Activated B cell treated with CpG ODN at 0.5 μM for 24 hours (primary cell): ENCODE measurements around the gene PHF2. TPM values are rescaled to one million over a fixed set of nuclear protein-coding genes. Genes with fewer than 3 reads are reported as not detected.
A peak's percentile ranks its signal among the peaks of the same experiment; 100 is the strongest.

ENCODE experiments used
- ATAC-seq: fragments of 200-7000 bp; cut with Tn5 transposase; one replicate; pipeline ENCODE4 v1.10.0; 2021; ENCODE audit warnings: low read depth, mild to moderate bottlenecking, moderate library complexity
- CTCF ChIA-PET: fragments of 350-600 bp; sonication (Branson Sonifier 250); formaldehyde crosslinking; loops from one replicate; lab custom pipeline; 2021; ENCODE audit warnings: antibody characterized with exemption; lab: Charles Lee
- POLR2A ChIA-PET: fragments of 350-600 bp; sonication (Branson Sonifier 250); formaldehyde crosslinking; loops from one replicate; lab custom pipeline; 2021; ENCODE audit warnings: antibody characterized with exemption; lab: Charles Lee
- DNase-seq: peaks from one replicate; pipeline ENCODE4 v3.0.0; 2022
- H3K27ac Mint-ChIP-seq: one replicate; pipeline ENCODE4 v1.8.0; 2020; ENCODE audit warnings: mixed read lengths
- H3K27me3 Mint-ChIP-seq: one replicate; pipeline ENCODE4 v1.8.0; 2021; ENCODE audit warnings: mixed read lengths
- H3K36me3 Mint-ChIP-seq: one replicate; pipeline ENCODE4 v1.8.0; 2021; ENCODE audit warnings: low read depth, mixed read lengths
- H3K4me1 Mint-ChIP-seq: one replicate; pipeline ENCODE4 v1.8.0; 2021; ENCODE audit warnings: mixed read lengths
- H3K4me3 Mint-ChIP-seq: one replicate; pipeline ENCODE4 v1.8.0; 2020; ENCODE audit warnings: mild to moderate bottlenecking, mixed read lengths
- H3K9me3 Mint-ChIP-seq: one replicate; pipeline ENCODE4 v1.8.0; 2020; ENCODE audit warnings: mixed read lengths
- intact Hi-C: fragments of 100-400 bp; cut with micrococcal nuclease; formaldehyde crosslinking; loops from one replicate; pipeline ENCODE4 v1.15.1; 2024
- total RNA-seq: library from RNA; stranded (reverse); gene quantifications from 2 replicates; pipeline ENCODE4 v1.2.3, GENCODE V29; 2022
- TF ChIP-seq, protein P1 (sequence below): fragments of 200-600 bp; IDR thresholded peaks from one replicate; pipeline ENCODE4 v1.8.0; 2022; ENCODE audit warnings: antibody characterized with exemption, mild to moderate bottlenecking

The PHF2 gene
- total RNA-seq, 1 donor from 2014 or later = 18.2 TPM

DNA sequence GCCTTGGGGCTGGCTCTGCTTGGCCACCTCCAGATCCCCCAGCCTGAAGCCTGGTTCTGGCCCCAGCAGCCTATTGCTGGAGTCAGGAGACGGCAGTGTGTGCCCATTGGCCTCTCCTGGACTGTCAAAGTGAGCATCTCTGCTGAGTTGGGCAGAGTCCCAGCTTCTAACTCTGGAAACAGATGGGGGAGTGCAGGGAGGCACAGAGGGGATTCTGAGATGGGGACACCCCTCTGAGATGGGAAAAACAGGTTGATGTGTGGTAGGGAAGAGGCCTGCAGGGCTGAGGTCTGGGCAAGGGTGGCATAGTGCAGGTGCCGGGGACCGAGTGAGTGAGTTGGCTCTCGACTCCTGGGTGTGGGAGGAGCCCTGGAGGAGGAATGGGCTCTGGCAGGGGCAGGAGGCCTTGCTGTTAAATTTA is 27.5 kb downstream of the PHF2 start:
- CTCF ChIA-PET = no interaction called here
- Mint-ChIP-seq H3K4me3 (no peak overlapping the region), H3K4me1 (peaks cover 39% of the 10 kb centered on the region), H3K27me3 (no peaks in the 10 kb centered on the region), H3K9me3 (peaks cover 9% of the 10 kb centered on the region), H3K27ac (no peak overlapping the region), H3K36me3 (peaks cover 14% of the 10 kb centered on the region)
- ATAC-seq (no peak), DNase-seq (no peak)
- POLR2A ChIA-PET = no interaction called here
- TF ChIP-seq, protein P1, sequence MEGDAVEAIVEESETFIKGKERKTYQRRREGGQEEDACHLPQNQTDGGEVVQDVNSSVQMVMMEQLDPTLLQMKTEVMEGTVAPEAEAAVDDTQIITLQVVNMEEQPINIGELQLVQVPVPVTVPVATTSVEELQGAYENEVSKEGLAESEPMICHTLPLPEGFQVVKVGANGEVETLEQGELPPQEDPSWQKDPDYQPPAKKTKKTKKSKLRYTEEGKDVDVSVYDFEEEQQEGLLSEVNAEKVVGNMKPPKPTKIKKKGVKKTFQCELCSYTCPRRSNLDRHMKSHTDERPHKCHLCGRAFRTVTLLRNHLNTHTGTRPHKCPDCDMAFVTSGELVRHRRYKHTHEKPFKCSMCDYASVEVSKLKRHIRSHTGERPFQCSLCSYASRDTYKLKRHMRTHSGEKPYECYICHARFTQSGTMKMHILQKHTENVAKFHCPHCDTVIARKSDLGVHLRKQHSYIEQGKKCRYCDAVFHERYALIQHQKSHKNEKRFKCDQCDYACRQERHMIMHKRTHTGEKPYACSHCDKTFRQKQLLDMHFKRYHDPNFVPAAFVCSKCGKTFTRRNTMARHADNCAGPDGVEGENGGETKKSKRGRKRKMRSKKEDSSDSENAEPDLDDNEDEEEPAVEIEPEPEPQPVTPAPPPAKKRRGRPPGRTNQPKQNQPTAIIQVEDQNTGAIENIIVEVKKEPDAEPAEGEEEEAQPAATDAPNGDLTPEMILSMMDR = no peak
- intact Hi-C loops = no loop called here

DNA sequence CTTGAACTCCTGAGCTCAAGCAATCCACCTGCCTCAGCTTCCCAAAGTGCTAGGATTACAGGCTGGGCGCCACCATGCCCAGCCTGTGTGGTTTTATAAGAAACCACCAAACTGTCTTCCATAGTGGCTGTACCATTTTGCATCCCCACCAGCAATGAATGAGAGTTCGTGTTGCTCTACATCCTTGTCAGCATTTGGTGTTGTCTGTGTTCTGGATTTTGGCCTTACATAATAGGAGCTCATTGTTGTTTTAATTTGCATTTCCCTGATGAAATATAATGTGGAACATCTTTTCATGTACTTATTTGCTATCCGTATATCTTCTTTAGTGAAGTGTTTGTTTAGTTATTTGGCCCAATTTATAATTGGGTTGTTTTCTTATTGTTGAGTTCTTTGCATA is 29.8 kb downstream of the PHF2 start:
- no peak for DNase-seq
- TF ChIP-seq, protein P1 = no peak
- Mint-ChIP-seq H3K27ac (no peak overlapping the region), H3K27me3 (no peaks in the 10 kb centered on the region), H3K9me3 (peaks cover 20% of the 10 kb centered on the region), H3K36me3 (peaks cover 26% of the 10 kb centered on the region), H3K4me1 (peaks cover 16% of the 10 kb centered on the region), H3K4me3 (no peak overlapping the region)
- intact Hi-C loops = no loop called here
- ChIA-PET CTCF (no interaction called here), POLR2A (no interaction called here)
- ATAC-seq = no peak

DNA sequence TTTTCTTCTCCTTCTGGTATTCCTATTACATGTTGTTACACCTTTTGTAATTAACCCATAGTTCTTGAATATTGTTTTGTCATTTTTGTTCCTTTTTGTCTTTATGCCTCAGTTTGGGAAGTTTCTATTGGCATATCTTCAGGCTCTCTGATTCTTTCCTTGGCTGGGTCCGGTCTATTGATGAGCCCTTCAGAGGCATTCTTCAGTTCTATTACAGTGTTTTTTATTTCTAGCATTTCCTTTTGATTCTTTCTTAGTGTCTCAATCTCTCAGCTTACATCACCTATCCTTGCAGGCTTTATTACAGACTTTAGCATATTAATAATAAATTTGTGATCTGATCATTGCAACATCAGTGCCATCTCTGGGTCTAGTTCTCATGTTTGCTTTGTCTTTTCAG is 33.8 kb downstream of the PHF2 start:
- peaks cover 20% of the 10 kb centered on the region for H3K9me3 Mint-ChIP-seq

DNA sequence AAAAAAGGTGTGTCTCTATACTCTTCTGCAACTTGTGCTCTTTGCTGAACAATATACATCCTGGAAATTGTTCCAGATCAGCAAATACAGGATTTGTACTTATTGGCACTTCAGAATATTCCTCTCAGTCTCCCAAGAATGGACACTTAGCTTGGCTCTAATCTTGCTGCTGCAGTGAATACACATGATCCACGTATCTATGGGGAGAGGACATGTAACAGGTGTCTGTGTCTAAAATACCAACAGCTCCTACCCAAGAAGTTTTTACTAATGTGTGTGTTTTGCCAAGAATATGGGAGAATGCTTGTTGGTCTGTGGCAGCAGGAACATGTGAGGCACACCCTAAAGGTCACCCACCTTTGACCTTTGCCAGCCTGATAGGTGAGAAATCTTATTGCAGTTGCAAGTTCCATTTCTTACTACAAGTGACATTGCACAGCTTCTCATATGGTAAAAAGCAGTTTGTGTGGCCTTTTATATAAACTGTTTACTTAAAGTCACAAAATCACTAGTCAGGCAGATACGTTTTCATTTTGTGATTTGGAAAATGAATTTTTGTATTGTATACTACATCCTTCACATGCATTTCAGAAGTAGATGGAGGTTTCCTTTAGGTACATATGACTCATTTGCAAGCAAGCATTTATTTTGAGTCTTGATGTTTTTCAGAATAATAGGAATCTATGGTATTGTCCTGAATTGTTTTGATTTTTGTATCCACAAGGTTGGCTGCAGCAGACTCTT is 35.8 kb downstream of the PHF2 start:
- peaks cover 15% of the 10 kb centered on the region for H3K9me3 Mint-ChIP-seq
- no peak for ATAC-seq
- H3K27me3 Mint-ChIP-seq = no peaks in the 10 kb centered on the region
- peaks cover 18% of the 10 kb centered on the region for H3K4me1 Mint-ChIP-seq
- intact Hi-C loops = no loop called here
- CTCF ChIA-PET = interaction anchor here (0.8 kb wide), 1 partner anchor 46 kb away, joined by 3 read pairs; no protein-coding TSS in a partner anchor
- peaks cover 16% of the 10 kb centered on the region for H3K36me3 Mint-ChIP-seq
- no peak overlapping the region for H3K27ac Mint-ChIP-seq
- POLR2A ChIA-PET = interaction anchor here (0.6 kb wide), 1 partner anchor 39 kb away, joined by 3 read pairs; no protein-coding TSS in a partner anchor
- TF ChIP-seq, protein P1 = no peak
- DNase-seq = no peak
- no peak overlapping the region for H3K4me3 Mint-ChIP-seq

More for the DNA sequence above, 33.8 kb downstream of the PHF2 start:
- H3K27me3 Mint-ChIP-seq = no peaks in the 10 kb centered on the region
- peaks cover 18% of the 10 kb centered on the region for H3K4me1 Mint-ChIP-seq
- intact Hi-C loops = no loop called here
- no peak overlapping the region for H3K4me3 Mint-ChIP-seq
- POLR2A ChIA-PET = no interaction called here
- TF ChIP-seq, protein P1 = no peak
- DNase-seq = no peak
- CTCF ChIA-PET = no interaction called here
- H3K27ac Mint-ChIP-seq = no peak overlapping the region
- no peak for ATAC-seq
- H3K36me3 Mint-ChIP-seq = peaks cover 22% of the 10 kb centered on the region

DNA sequence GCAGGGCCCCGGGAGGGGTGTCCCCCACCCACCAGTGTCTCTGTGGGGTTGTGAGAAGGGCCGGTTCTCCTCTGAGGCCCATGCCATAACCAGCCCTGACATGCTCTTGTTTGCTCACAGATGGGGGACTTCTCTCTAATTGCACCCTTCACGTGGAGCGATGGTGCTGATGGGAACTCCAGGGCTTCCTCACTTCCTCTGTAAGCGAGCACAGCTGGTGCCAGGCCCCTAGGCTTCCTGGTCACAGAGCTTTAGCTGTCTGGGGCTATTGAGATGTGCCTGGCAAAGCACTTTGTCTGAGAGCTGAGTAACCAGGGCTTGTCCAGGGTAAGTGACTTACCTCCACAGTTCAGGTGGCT is 36.4 kb downstream of the PHF2 start:
- peaks cover 16% of the 10 kb centered on the region for H3K36me3 Mint-ChIP-seq
- TF ChIP-seq, protein P1 = no peak
- H3K4me1 Mint-ChIP-seq = peaks cover 17% of the 10 kb centered on the region
- H3K4me3 Mint-ChIP-seq = no peak overlapping the region
- DNase-seq = no peak
- CTCF ChIA-PET = no interaction called here
- POLR2A ChIA-PET = interaction anchor here (0.6 kb wide), 1 partner anchor 38 kb away, joined by 3 read pairs; no protein-coding TSS in a partner anchor
- intact Hi-C loops = no loop called here
- ATAC-seq = peak; percentile 45
- H3K27me3 Mint-ChIP-seq = no peaks in the 10 kb centered on the region
- no peak overlapping the region for H3K27ac Mint-ChIP-seq
- H3K9me3 Mint-ChIP-seq = peaks cover 14% of the 10 kb centered on the region
